ENCODE results near the gene PCDHA4.

- TF ChIP-seq EZH2phosphoT487 (IDR thresholded peaks at IDR 0.05; ENCODE audit: insufficient read depth, low read depth) = no peak
- no peak for TF ChIP-seq EZH2 (IDR thresholded peaks at IDR 0.05; ENCODE audit: insufficient read depth, poor library complexity, severe bottlenecking)
These were observed 20.8 kb upstream of the PCDHA4 start, which contains the start of gene PCDHA1 for GRCh38 chr5:140785905-140786686.
